Heart right ventricle (tissue), 16 donors: ENCODE measurements around the gene GLDN. TPM values are rescaled to one million over a fixed set of nuclear protein-coding genes. Genes with fewer than 3 reads are reported as not detected.

Source experiments
- ATAC-seq, 8 donors: fragments of 200-7000 bp; cut with Tn5 transposase; one replicate each; pipeline ENCODE4 v1.9.1; 2020; ENCODE audit warnings: mild to moderate bottlenecking in 8 of 8, moderate library complexity in 8 of 8, moderate number of reproducible peaks in 1 of 8
- DNase-seq, 2 donors: peaks; one replicate each; pipeline ENCODE4 v3.0.0-alpha.2; 2020
- H3K27ac ChIP-seq, 10 donors: fragments of 200-600 bp; sonication (generic) in 2 of 10; one replicate each; pipeline versions ENCODE4 v1.5.0 to v1.8.0; 2020 to 2022; ENCODE audit warnings: mild to moderate bottlenecking in 3 of 10
- H3K27me3 ChIP-seq, 7 donors: fragments of 200-600 bp; one replicate each; pipeline ENCODE4 v1.8.0; 2021 to 2022; ENCODE audit warnings: mild to moderate bottlenecking in 2 of 7
- H3K36me3 ChIP-seq, 9 donors: fragments of 200-600 bp; sonication (generic) in 1 of 9; one replicate each; pipeline versions ENCODE4 v1.5.0 to v1.8.0; 2020 to 2022; ENCODE audit warnings: mild to moderate bottlenecking in 2 of 9
- H3K4me1 ChIP-seq, 9 donors: fragments of 200-600 bp; sonication (generic) in 1 of 9; one replicate each; pipeline versions ENCODE4 v1.5.0 to v1.8.0; 2020 to 2022; ENCODE audit warnings: mild to moderate bottlenecking in 4 of 9
- H3K4me3 ChIP-seq, 10 donors: fragments of 200-600 bp; sonication (generic) in 2 of 10; one replicate each; pipeline versions ENCODE4 v1.5.0 to v1.8.0; 2020 to 2022; ENCODE audit warnings: mild to moderate bottlenecking in 7 of 10, moderate library complexity in 2 of 10
- H3K9me3 ChIP-seq, 11 donors: fragments of 200-600 bp in 10 of 11; sonication (generic) in 2 of 11; one replicate each; pipeline versions ENCODE4 v1.5.0 to v1.8.0; 2013 to 2022; ENCODE audit warnings: mild to moderate bottlenecking in 2 of 11, control low read depth in 1 of 11, moderate library complexity in 1 of 11
- WGBS, 2 donors: extraction: QIAGEN DNeasy Blood & Tissue Kit; methylation state at CpG; one replicate each; pipeline ENCODE4 v1.1.7; 2013; ENCODE audit warnings: inconsistent platforms in 1 of 2; 5-methylcytosine and 5-hydroxymethylcytosine counted together
- intact Hi-C, 10 donors: fragments of 100-400 bp; cut with DNase I; formaldehyde crosslinking; loops; one replicate each; pipeline versions ENCODE4 v1.11.1 to v1.14.2; 2022
- polyA plus RNA-seq, 2 donors: library from polyadenylated mRNA; stranded (reverse); fragments of 200-250 nt; gene quantifications; one replicate each; pipeline ENCODE4 v1.2.3, GENCODE V29; 2013
- total RNA-seq, 10 donors: library from RNA; stranded (reverse); fragmentation: NEBNext Ultra II Directional in 3 of 10; extraction: Animal tissue kit (Norgen Biotek cat#: 25700) in 3 of 10; gene quantifications; one replicate each; pipeline versions ENCODE4 v1.2.1 to v1.2.4, GENCODE V29; 2021 to 2023
- TF ChIP-seq, protein P1 (sequence below), 9 donors: fragments of 200-600 bp; sonication (generic) in 2 of 9; IDR thresholded peaks; one replicate each; pipeline versions ENCODE4 v1.5.0 to v1.8.0; 2021 to 2022; ENCODE audit warnings: antibody characterized with exemption in 9 of 9, mild to moderate bottlenecking in 5 of 9, moderate library complexity in 1 of 9
- donor health status: Arrhythmogenic right ventricular cardiomyopathy.
- donor health status: ischemic (EF 13 %, LVEDD 7.1; RV severe dilation, severe dysfunction).
- donor health status: healthy with polysubstance abuse.
- donor health status: DM: no; HTN: yes; CAD: no.
- donor health status: DM: no; HTN: no; CAD: no.
- donor health status: ischemic (EF 25% LVEDD 6.9; RV normal size, moderate dysfunction).
- donor health status: ischemic (EF 25% LVEDD 5.7; RV mildly dilated, moderate dysfunction).
- donor health status: healthy.
- donor health status: DM: yes; HTN: yes; CAD: no.
- donor health status: Ischemic cardiomyopathy.
- donor health status: ischemic (EF 35%, LVEDD 5.7; RV mildly dilated, moderate dysfunction).
- donor health status: nonischemic (EF 11% LVEDD 7.7; RV severe dilation, severe dysfunction).
- donor health status: DM: yes; HTN: yes; CAD: no.
- donor health status: PGD.
- donor health status: ischemic (EF 29% LVEDD 5.4; RV normal size, mild dysfunction).
- donor health status: nonischemic (EF 23%, LVEDD 6.1; RV moderate dilation, normal function).

Gene GLDN
- total and polyA plus RNA-seq, 12 donors, result 0.65 to 19.8 (median 10.9) TPM

DNA sequence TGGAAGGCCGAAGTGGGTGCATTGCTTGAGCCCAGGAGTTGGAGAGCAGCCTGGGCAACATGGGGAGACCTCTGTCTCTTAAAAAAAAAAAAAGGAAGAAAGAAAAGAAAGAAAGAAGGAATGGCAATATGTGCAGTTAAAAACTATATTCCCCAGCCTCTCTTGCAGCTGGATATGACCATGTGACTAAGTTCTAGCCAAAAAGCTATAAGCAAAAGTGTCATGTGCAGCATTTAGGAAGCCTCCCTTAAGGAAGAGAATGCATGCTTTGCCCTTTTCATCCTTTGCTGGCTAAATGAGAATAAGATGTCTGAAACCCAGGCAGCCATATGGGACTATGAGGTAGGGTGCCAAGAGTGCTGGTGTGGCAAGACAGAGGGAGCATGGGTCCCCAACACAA, 24.8 kb upstream of the GLDN start:
- Histone ChIP-seq H3K36me3 (no peaks in the 10 kb centered on the region), H3K27ac (no peak overlapping the region), H3K27me3 (no peaks in the 10 kb centered on the region), H3K9me3 (no peaks in the 10 kb centered on the region), H3K4me1 (peaks cover 0 to 27% (median 3%) of the 10 kb centered on the region in 9 donors), H3K4me3 (no peak overlapping the region)
- intact Hi-C loops, result loop anchor here in 1 of 10 donors (10.0 kb wide), 1 partner anchor 48 kb away; no protein-coding TSS in a partner anchor
- no peak for ATAC-seq
- WGBS, 2 donors, result 96 to 100% methylated on average over 1 of the region's 1 CpG
- TF ChIP-seq, protein P1, sequence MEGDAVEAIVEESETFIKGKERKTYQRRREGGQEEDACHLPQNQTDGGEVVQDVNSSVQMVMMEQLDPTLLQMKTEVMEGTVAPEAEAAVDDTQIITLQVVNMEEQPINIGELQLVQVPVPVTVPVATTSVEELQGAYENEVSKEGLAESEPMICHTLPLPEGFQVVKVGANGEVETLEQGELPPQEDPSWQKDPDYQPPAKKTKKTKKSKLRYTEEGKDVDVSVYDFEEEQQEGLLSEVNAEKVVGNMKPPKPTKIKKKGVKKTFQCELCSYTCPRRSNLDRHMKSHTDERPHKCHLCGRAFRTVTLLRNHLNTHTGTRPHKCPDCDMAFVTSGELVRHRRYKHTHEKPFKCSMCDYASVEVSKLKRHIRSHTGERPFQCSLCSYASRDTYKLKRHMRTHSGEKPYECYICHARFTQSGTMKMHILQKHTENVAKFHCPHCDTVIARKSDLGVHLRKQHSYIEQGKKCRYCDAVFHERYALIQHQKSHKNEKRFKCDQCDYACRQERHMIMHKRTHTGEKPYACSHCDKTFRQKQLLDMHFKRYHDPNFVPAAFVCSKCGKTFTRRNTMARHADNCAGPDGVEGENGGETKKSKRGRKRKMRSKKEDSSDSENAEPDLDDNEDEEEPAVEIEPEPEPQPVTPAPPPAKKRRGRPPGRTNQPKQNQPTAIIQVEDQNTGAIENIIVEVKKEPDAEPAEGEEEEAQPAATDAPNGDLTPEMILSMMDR (IDR thresholded peaks at IDR 0.05), result no peak
- no peak for DNase-seq

DNA sequence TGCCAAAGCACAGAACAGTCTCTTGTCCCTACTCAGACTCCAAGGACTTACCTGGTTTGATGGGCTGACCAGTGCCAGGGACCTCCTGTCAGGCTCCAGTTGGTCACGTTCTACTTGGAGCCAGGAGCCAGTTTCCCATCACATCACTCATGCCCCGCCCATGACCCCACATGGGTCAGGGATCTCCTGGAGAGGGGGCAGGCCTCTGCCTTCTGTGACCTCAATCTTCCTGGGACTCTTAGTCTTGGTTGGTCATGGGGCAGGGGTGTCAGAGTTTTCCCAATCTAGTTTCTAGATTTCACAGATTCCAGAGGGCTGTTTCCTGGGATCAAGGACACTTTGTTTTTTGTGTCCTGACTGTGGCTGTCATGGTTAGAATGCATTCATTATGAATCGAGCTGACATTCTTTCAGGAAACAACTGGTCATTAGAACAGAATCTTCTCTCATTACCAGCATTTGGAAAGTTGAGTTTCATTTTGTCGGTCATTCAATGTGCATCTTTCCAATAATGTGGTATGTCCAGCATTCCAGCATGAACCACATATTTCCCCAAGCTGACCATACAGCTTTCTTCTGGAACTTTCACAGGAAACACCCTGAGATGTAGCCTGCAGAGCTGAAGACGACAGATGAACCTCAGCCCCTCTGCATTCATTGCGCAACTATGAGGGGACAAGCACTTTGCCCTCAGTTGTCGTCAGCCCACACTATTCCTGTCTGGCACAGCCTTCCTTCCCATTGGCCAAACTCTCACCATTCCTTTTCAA, 22.9 kb upstream of the GLDN start:
- no peaks in the 10 kb centered on the region for H3K36me3 ChIP-seq
- H3K4me1 ChIP-seq, result peaks cover 0 to 29% (median 12%) of the 10 kb centered on the region in 9 donors
- DNase-seq (no peak), ATAC-seq (peak in 4 of 8 donors; percentile 27 to 46 (median 29))
- 69 to 75% methylated on average over 7 of the region's 7 CpGs for WGBS, 2 donors
- intact Hi-C loops, result loop anchor here in 1 of 10 donors (10.0 kb wide), 1 partner anchor 46 kb away; no protein-coding TSS in a partner anchor
- TF ChIP-seq, protein P1 (IDR thresholded peaks at IDR 0.05), result no peak
- peak overlapping the region in 3 of 10 donors; percentile 1 to 24 (median 18) for H3K27ac ChIP-seq
- H3K9me3 ChIP-seq, result no peaks in the 10 kb centered on the region
- no peak overlapping the region for H3K4me3 ChIP-seq
- no peaks in the 10 kb centered on the region for H3K27me3 ChIP-seq

DNA sequence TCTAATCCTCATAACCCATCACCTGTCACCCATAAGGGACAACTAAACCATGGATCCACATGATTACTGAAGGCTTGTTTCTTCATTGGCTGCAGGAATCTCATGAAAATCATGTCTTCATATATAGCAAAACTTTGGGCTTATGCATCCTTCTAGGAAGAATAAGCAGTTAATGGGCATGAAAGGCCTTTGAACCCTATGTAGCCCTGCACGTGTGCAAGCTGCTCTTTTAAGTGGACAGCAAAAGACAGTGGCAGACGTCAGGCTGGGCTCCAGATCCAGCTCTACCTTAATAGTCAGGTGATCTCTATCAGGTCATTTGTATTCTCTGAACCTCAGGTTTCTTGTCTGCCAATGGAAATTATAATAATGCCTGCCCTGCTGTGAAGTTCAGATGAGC, 21.9 kb upstream of the GLDN start:
- WGBS, 2 donors, result 81 to 82% methylated on average over 2 of the region's 2 CpGs
- ATAC-seq (no peak), DNase-seq (no peak)
- Histone ChIP-seq H3K27me3 (no peaks in the 10 kb centered on the region), H3K4me1 (peaks cover 0 to 34% (median 13%) of the 10 kb centered on the region in 9 donors), H3K4me3 (no peak overlapping the region), H3K36me3 (no peaks in the 10 kb centered on the region), H3K9me3 (no peaks in the 10 kb centered on the region), H3K27ac (no peak overlapping the region)
- intact Hi-C loops, result loop anchor here in 1 of 10 donors (10.0 kb wide), 1 partner anchor 45 kb away; no protein-coding TSS in a partner anchor
- TF ChIP-seq, protein P1 (IDR thresholded peaks at IDR 0.05), result no peak

DNA sequence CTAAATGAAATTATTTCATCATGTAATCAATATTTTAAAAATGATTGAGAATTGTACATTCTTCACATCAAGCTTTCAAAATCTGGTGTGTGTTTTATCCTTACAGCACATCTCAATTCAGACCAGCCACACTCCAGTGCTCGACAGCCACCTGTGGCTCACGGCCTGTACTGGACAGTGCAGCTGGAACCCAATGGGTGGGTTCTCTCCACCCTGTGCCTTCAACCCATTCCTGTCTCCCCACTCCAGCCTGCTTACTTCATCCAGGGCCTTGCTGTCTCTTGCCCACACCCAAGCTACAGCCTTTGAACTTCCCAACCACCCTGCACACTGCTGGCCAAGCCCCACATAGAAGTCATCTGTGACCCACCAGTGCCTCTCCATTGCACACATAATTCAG, 20.6 kb upstream of the GLDN start:
- no peaks in the 10 kb centered on the region for H3K27me3 ChIP-seq
- ATAC-seq, result no peak
- intact Hi-C loops, result loop anchor here in 1 of 10 donors (5.0 kb wide), 1 partner anchor 61 kb away; no protein-coding TSS in a partner anchor

More for the DNA sequence above, 20.6 kb upstream of the GLDN start:
- peaks cover 0 to 34% (median 13%) of the 10 kb centered on the region in 9 donors for H3K4me1 ChIP-seq
- no peak for DNase-seq
- WGBS, 2 donors, result 96 to 98% methylated on average over 2 of the region's 2 CpGs
- TF ChIP-seq, protein P1 (IDR thresholded peaks at IDR 0.05), result no peak
- H3K27ac ChIP-seq, result no peak overlapping the region
- no peaks in the 10 kb centered on the region for H3K9me3 ChIP-seq
- H3K4me3 ChIP-seq, result no peak overlapping the region
- no peaks in the 10 kb centered on the region for H3K36me3 ChIP-seq
